Stimulated activated CD8-positive, alpha-beta memory T cell treated with anti-CD3 and anti-CD28 coated beads, Interleukin-15, amount 100 ng/mL, for 1 hour (primary cell): ENCODE data around the gene TXNDC2.
"Not testable (repeated sequence)": the region's sequence is repeated elsewhere in the genome, so short reads cannot be mapped to it uniquely, and the experiment has no call there.

ENCODE experiments used
- DNase-seq: peaks from one replicate; pipeline ENCODE4 v3.0.0-alpha.2; 2020; ENCODE audit warnings: low read depth

The TXNDC2 gene

DNA sequence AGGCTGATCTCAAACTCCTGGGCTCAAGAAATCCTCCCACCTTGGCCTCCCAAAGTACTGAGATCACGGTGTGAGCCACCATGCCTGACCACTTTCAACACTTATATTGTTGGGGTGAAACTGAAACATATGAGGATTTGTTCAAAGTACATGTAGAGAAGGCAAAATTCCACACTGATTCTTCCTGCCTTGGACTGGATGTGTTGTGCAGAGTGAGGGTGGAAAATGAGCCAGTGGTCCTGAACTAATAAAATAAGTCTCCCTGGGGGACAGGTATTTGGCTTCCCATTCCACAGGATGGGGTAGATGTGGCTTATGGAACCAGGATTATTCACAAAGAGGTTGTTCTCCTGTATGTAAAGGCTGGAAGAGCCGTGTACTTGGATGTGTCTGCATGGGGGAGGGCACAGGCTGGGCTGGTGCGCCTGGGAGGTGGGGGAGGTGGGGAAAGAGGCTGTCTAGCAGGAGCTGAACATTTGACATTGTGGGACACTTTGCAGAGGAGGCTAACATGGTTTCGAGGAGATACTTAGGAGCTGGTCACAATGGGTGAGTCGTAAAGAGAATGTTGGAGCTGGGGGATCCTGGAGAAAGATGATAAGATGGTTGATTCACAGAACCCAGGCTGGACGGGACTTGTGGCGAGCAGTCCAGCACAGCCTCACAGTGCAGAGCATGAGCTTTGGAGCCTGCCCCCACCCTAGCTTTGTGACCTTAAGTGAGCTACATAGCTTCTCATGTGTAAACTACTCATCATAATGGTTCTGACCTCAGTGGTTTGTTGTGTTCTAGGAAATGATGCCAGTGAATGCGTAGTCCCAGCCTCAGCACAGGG is at the start of gene TXNDC2:
Gene TXNDC2 (plus strand): TSS at position 804 of the 835 bp plus-strand sequence. CDS start 708 bp downstream, outside the sequence.
- no peak for DNase-seq

DNA sequence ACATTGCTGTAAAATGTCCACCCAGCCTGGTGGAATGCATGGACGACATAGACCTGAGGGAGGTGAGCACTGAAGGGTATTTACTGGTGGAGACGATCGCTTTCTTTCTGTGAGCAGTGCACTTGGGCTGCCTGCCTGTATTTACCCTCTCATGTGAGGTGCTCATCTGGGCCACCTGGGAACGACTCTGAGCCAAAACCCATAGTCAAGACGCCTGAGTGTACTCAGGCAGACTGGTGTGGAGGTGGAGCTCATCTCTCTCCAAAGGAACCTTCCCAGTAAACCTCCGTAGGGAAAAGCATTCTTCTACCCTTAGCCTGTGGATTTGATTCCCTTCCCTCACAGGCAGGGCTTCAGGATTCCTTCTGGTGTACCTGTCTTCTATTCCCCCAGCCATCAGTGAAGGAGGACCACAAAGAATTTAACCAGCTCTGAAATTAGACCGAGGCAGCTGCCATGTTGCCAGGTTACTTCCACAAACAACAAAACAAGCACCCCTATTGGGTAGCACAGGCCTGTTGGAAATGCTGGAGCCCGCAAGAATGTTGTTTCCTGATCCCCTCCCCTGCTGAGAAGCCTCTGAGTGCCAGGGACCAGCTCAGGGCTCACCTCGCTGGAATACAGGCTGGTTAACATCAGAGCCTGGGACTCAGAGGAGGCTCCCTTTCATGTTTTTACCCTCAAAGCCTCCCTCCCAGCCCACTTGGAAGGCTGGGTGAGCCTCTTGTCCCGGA is 47.5 kb upstream of the TXNDC2 start:
- DNase-seq: no peak

DNA sequence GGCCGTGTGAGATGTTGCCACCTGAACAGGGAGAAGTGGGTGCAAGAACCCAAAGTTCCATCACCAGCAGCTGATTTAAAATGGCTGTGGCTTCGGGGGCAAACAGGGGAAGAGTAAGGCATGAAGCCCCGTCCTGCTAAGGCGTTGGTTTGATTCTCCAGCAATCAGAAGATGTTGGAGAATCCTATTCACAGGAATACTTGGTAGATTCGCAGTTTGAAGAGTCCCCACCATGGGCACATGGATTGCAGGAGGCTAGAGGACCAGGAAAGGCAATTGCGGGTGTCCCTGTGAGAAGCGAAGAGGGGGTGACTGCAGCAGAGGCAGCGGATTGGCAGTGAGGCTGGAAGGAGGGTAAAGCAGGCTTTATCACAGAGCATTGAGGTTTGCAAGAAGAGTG is 46.6 kb upstream of the TXNDC2 start:
- DNase-seq: no peak

DNA sequence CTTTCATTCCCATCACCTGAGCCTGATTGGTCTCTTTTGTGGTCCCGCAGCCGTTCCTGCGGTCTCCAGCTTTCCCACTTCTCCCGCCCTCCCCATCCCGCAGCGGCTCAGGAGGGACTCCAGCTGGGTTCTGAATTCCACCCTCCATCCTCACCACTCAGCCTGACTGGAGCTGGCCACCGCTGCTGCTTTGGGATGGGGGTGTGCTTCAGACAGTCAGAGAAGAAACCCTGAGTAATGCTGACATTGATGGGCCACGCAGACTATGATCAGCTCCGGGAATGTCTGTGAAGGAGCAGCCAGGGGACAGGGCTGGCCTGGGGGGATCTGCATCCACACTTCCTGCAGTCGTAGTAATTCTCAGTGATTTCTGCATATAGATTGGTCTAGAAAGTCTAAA is 45.9 kb upstream of the TXNDC2 start:
- DNase-seq: no peak

DNA sequence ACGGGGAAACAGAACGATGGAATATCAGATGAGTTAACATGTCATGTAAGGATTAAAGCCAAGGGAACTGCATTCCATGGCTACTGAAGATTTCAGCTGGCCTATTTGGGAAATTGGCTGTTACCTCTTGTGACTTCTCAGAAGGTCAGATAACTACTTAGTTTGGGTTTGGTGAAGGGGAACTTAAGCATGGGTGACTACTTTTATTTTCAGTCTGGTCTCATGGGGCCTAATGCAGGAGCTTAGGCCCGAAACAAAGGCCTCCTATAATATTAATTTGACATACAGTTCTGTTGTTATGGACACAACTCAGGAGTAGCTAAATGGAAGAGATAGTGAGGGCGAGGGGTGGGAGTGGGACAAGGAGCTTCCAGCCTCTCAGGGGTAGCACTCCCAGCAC is 44.0 kb upstream of the TXNDC2 start:
- no peak for DNase-seq

DNA sequence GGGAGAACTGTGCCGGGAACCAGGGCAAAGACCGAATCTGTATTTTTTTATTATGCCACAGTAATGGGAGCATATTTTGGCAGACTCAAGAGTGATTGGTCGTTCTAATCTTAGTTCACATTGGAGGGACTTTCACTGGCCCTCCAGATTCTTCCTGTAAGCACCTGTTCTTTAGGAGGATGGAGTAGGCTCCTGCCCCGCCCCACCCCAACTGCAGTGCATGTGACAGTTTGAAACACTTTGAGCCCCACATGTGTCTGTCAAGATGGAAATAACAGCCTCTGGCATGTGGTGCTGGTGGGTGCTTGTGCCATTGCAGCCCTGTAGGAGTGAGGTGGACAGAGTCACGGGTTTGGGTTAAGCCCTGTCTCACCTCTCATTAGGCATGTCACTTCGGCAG is 43.3 kb upstream of the TXNDC2 start:
- DNase-seq: no peak

DNA sequence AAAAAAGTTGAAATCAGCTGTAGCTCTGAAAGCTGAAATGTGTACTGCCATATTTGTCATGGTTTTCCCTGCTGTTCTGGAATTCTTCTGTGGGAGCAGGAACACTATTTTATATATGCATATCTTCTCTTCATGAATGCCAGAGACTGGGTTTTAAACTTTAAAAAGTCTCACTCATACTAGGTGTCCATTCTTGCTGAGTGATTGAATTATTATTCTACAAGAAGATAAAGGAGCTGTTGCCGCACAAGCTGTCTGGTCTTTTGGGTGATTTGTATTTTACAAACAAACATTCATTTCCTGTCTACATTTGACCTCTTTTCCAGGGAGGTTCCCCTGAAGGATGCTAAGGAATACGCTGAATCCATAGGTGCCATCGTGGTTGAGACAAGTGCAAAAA is 40.5 kb upstream of the TXNDC2 start:
- DNase-seq: no peak

DNA sequence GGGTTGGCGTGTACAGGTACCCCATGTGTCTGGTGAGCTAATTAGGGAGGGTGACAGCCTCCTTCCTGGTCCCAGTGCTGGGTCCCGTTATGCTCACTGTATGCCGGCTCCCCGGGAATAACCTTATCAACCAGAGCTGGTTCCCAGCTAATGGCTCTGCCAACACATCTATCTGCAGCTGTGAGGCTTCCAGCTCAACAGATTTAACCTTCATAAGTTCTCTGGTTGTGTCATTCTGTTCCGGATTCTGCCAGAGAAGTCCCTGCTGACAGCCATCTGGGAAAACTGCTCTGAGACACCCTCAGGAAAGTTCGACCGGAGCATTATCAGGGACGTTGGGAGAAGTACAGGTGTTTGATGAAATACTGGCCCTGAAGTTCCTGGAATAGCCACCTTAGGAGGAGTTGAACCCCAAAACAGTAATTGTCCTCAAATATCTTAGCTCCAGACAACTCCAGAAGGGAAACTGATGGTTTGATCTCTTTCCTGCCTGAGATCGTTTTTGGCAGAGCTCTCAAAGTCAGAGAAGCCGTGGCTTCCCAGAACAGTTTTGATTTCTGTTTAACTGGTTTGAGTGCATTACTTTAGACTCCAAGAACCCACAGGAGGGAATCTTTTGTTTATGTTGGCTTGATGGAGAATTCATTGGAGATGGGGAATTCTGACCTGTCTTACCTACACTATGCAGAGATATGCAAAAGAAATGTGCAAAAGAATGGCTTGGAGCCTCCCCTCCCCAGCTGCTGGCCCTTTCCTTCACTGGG is 39.4 kb upstream of the TXNDC2 start:
- DNase-seq: no peak

DNA sequence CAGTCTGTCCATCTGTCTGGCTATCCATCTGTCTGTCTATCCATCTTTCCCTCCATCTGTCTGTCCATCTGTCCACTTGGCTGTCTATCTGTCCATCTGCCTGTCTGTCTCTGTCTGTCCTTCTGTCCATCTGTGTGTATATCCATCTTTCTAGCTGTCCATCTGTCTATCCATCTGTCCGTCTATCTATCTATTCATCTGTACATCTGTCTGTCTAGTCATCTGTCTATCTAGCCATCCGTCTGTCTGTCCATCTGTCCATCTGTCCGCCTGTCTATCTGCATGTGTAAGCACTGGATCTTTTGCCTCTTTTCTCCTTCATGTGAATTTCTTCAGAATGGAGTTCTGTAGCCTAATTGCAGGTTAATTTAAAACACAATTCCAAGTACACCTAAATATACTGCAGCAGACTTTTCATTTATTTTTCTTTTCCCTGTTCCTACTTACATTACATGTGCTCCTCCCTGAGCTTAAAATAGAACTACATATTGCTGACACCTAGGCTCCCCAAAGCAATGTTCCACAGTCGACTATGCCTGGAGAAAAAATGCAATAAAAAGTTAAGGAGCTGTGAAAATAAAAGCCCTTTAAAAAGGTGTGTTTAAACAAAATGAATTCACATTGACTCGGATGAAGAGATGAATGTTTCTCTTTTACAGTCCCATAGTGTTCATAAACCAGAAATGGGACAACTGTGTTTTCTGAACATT is 37.4 kb upstream of the TXNDC2 start:
- DNase-seq: no peak

DNA sequence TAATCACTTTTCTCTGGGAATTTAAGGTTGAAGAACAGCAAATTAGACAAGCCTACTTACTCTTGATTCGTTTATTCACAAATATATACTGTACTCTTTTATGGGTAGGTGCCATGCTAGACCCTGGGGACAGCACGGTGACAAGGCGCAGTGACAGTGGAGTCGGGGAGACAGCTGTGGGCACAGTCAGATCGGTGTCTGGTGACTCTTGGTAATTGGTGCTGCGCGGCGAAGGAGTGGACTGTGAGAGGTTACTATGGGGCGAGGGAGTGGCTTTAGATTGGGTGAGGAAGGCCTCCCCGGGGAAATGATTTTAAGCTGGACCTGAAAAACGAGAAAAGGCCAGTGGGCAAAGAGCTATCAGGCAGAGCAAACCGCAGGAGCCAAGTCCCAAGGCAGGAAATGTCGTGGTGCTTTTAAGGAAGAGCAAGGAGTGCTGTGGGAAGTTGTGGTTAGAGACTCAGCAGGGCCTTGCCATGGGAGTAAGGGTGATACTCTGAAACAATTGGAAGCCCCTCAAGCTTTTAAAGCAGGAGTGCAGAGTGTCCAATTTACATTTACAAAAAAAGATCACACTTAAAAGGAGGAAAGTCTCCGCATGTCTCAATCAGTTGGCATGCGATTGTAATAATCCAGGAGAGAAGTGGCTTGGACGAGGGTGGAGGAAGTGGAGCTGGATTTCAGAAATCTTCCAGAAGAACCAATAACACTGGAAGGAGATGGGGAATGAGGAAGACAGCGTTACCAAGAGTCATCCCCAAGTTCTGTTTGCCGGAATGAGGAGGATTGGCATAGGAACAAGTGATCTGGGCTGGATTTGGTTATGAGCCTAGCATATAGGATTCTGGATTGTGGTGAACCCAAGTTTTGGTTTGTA is 36.1 kb upstream of the TXNDC2 start:
- DNase-seq: no peak

DNA sequence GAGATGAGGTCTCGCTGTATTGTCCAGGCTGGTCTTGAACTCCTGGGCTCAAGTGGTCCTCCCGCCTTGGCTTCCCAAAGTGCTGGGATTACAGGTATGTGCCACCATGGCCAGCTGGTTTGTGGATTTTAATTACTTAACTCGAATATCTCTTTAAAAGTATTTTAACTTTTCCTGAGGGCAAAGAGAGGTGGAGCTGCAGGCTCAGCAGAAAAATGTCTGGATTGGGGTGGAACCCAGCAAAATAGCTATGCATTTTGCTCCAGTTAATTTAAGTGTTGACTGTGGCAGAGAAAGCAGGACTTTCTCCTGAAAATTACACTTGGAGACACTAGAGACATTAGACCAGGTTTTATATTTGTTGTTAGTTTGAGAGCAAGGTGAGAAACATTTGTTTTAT is 35.5 kb upstream of the TXNDC2 start:
- DNase-seq: no peak

DNA sequence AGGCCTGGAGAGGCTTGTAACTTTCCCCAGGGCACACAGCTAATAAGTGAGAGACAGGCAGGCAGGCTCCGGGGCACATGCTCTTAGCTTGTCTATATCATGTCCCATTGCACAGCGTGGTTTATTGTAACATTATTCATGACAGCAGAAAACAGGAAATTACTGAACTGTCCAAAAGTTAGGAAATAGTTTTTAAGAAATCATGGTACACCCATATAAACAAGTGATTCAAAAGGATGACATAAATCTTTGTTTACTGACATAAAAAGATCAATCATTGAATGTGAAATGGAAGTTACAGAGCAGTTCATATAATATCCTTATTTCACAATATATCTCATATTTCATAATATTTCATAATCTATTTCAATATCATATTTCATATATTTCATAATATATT is 34.3 kb upstream of the TXNDC2 start:
- DNase-seq: no peak

DNA sequence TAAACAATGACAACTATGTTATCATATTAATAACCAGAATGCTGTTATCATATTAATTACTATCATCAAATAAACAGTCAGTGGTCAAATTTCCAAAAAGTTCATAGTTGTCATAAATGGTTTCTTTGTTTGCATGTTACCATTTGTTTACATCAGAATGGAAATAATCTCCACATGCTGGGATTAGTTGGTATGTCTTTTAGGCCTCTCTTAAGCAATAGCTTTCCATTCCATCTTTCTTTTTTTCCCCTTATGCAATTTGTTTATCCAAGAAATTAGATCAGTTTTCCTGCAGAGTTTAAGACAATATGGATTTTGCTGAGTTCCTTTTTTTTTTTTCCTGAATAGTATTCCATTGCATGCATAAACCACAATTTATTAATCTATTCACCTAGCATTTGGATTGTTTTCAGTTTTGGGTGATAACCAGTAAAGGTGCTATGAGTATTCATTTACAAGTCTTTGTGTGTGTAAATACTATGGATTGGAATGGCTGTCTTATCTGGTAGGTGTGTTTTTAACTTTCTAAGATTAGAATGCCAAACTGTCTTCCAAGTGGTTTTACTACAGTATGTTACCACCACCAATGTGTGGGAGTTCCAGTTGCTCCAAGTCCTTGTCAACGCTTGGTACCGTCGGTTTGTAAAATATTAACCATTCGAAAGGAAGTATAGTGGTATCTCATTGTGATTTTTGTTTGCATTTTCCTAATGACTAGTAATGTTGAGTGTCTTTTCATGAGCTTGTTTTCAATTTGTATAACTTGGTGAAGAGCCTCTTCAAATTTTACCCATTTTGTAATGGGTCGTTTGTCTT is 33.3 kb upstream of the TXNDC2 start:
- DNase-seq: no peak

DNA sequence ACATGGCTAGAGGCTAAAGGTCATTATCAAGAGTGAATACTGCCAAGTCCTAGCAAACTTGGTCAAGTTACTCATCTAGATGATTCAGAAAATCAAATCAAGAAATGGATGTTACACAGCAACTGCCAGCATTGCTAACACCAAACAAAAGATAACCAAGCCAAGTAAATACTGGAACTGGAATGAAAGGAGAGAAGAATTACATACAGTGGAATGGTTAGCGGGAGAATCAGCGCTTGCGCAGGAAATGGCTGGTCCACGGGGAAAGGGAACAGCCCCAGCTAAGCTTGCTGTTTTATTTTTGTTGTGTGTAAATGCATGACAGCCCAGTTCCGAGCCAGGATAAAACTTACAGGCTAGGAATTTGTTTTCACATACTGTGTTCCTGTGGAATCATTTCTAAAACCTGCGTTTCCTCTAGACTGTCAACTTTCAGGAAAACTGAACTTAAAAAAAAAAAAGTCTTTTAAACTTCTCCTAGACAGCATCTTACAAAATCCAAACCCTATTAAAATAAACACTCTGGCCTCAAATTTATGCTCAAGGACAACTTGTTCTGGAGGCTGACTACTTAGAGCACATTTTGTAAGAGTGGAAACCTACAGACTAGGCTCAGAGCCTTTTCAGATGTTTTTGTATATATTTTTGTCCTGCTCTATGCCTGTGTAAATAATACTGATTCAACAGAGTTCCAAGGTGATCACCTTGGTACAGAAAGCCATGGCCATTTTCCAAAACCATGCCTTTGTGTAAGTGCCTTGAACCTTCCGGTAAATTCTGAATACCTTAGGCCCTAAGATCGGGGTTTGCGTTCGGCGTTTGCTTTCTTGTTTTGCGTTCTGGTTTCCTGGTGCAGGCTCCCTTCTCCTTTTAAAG is 30.7 kb upstream of the TXNDC2 start:
- no peak for DNase-seq

DNA sequence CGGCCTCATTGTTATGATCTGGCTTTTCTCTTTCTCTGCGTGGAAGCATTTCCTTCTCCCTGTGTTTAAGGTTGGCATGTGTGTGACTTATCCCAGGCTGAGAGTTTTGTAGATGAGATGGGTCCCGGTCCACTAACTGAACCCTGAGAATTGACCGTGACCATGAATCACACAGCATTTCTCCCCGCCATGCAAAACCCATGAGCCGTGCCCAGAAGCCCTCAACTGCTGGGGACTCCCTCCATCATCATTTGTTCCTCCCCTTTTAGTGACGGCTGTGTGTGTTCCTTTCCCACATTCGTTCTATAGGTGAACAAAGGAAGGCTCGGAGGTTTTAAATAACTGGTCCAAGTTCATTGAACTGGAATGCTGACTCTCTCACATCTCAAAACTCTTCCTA is 30.1 kb upstream of the TXNDC2 start:
- DNase-seq: no peak

DNA sequence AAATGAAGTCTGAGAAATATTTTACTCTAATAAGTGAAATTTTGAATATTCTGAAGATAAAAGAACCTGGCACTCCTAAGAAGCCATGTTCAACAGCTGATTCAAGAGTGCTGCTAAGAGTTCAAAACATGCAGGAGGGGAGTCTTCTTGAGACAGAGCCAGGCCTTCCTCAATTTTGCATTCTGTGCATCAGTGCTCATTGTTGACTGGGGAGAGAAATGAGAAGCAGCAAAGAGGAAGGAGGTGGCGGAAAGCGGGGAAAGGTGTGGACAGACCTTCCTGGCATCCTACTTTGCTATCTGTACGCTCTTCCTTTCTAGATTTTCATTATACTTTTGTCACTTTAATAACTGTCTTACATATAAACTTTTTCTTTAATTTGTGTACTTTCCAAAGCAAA is 29.7 kb upstream of the TXNDC2 start:
- DNase-seq: no peak

DNA sequence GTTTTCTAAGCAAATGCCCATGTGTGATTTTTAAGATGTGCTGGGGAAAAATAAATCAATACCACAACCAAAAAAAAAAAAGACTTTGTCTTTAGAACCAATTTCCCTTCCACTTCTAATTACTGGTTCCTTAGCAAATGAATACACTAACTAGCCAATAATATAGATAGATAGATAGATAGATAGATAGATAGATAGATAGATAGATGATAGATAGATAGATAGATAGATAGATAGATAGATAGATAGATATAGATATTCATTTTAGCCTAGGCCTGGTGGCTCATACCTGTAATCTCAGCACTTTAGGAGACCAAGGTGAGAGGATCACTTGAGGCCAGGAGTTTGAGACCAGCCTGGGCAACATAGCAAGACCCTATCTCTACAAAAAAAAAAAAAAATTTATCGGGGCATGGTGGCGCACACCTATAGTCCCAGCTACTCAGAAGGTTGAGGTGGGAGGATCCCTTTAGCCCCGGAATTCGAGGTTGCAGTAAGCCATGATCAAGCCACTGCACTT is 28.2 kb upstream of the TXNDC2 start:
- DNase-seq: not testable (repeated sequence)

DNA sequence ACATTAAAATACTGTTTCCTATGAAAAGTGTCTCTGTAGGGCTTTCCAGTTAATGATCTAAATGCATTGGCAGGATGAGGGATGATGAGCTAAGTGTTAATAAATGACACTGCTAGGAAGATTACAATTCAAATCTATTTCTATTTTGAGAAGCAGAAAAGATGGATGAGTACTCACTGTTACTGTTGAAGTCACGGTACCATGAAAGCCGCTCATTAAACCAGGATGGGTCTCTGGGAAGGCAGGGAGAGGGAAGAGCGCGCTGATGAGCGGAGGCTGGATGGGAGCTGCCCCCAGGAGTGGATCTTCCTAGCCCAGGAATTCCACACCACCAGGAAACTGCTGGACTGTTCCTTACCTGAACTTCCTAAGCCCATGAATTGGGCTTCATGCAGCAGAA is 27.1 kb upstream of the TXNDC2 start:
- no peak for DNase-seq

DNA sequence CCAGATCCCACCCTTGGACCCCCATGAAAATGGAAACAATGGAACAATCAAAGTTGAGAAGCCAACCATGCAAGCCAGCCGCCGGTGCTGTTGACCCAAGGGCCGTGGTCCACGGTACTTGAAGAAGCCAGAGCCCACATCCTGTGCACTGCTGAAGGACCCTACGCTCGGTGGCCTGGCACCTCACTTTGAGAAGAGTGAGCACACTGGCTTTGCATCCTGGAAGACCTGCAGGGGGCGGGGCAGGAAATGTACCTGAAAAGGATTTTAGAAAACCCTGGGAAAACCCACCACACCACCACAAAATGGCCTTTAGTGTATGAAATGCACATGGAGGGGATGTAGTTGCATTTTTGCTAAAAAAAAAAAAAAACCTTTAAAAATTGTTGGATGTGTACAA is 26.5 kb upstream of the TXNDC2 start:
- no peak for DNase-seq
